ENCODE data around the gene TRIM49B.
"Not testable (repeated sequence)": the region's sequence is repeated elsewhere in the genome, so short reads cannot be mapped to it uniquely, and the experiment has no call there.

The TRIM49B gene, protein sequence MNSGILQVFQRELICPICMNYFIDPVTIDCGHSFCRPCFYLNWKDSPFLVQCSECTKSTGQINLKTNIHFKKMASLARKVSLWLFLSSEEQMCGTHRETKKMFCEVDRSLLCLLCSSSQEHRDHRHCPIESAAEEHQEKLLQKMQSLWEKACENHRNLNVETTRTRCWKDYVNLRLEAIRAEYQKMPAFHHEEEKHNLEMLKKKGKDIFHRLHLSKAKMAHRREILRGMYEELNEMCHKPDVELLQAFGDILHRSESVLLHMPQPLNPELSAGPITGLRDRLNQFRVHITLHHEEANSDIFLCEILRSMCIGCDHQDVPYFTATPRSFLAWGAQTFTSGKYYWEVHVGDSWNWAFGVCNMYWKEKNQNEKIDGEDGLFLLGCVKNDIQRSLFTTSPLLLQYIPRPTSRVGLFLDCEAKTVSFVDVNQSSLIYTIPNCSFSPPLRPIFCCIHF

DNA sequence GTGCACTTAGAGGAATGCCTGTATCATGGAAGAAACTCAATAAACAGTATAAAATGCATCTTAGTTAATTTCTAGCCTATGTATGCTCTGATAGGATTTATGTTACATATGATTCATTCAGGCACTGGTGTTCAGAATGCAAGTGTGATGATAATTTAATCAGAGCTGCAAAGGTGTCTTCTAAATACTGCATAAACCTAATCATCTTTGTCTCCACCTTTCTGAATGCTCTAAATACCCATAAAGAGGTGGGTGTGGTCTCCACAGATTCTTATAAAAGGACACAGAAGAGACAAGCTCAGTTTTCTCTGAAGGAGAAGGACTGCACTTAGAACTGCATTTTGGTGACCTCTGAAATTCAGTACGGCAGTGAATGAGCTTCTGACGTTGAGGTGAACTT, at the start of gene TRIM49B:
TRIM49B (plus strand) TSS at position 301 of the 400 bp plus-strand sequence. CDS start 2,777 bp downstream, outside the sequence.
- DNase-seq: not testable (repeated sequence)

DNA sequence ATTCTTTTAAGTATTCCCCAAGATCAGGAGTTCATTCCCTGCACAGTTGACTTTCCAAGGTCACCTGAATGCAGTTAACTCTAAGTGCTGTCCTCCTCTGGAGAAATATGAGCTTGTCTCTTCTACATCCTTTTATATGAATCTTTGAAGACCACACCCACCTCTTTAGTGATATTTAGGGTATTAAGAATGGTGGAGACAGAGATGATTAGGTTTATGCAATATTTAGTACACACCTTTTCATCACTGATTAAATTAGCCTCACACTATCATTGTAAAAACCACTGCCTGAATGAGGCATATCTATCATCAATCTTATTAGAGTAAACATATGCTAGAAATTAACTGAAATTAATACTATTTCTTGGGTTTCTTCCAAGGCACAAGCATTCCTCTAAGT, 44.8 kb upstream of the TRIM49B start, which contains the start of gene TRIM51G:
TRIM51G (minus strand) TSS at position 101 of the 400 bp plus-strand sequence. CDS start 2,190 bp downstream, outside the sequence.
- not testable (repeated sequence) for DNase-seq

DNA sequence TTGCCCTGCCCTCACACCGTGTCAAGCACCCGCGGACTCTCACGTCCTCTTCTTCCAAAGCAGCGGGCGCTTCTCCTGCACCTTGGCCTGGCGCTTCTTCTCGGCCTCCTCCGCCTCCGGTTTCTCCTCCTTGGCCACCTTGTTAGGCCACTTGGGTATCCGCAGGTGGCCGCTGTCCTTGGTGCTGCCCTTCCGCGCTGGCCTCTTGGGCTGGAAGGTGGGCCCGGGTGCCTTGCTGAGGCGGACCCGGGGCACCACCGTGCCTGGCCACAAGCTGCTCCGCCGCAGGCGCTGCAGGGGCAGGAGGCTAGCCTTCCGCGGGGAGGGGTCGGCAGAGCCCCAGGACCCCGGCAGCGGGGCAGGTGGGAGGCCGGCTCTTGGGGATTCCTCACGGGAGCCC, 19.6 kb downstream of the TRIM49B start:
- not testable (repeated sequence) for DNase-seq

DNA sequence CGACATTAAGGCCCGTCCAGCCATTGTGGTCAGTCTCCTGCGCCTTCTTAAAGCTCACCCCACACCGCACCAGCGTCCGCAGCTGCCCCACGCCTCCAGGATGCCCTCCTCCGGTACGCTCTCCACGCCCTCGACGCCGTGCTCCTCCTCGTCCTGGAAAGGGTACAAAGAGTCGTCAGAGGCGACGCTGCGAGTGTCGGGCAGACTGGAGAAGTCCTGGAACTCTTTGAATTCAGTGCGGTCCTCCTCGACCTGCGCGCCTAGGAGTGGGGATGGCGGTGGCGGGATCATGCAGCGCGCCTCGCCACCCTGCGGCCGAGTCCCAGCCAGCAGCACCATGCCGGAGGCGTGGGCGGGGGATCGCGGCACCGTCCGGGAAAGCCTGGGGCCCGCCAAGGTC, 21.2 kb downstream of the TRIM49B start:
- not testable (repeated sequence) for DNase-seq

DNA sequence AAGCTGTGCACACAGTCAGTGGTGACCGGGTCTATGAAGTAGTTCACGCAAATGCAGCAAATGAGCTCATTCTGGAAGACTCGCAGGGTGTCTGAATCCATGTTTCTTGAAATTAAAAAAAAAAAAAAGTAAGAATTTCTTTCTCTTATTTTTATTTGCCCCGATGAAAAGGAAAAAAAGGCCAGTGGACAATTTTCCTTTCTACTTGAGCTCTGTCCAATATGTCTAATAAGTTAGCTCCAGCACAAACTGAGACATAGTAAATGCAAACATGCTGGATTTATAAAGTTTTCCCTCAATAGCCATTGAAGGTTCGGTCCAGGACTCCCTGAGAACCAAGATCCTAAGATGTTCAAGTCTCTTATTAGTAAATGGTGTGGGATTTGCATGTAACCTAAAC, 30.4 kb downstream of the TRIM49B start, which contains the start of gene TRIM64C:
TRIM64C (minus strand) TSS at position 101 of the 400 bp plus-strand sequence; CDS start at position 101, 0 bp downstream.
- DNase-seq: not testable (repeated sequence)

DNA sequence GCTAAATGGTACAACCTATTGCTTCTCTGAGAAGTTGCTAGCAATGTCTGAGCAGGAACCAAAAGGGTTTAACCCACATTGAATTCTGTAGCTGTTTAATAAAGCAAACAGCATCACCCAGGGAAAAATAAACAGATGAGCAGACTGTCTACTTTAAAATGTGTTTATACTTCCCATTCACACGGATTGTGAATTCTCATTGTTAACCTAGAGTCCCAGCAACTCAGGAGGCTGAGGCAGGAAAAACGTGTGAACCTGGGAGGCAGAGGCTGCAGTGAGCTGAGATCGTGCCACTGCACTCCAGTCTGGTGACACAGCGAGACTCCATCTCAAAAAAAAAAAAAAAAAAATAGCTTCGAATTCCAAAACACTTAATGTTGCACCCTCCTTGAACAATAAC, 41.3 kb downstream of the TRIM49B start:
- not testable (repeated sequence) for DNase-seq

Measured in activated CD4-positive, alpha-beta T cell treated with anti-CD3 and anti-CD28 coated beads, Interleukin-2, amount 50 U/mL, for 16 hours (primary cell).